ENCODE results near the gene CCDC93.

- TF ChIP-seq, protein P1, sequence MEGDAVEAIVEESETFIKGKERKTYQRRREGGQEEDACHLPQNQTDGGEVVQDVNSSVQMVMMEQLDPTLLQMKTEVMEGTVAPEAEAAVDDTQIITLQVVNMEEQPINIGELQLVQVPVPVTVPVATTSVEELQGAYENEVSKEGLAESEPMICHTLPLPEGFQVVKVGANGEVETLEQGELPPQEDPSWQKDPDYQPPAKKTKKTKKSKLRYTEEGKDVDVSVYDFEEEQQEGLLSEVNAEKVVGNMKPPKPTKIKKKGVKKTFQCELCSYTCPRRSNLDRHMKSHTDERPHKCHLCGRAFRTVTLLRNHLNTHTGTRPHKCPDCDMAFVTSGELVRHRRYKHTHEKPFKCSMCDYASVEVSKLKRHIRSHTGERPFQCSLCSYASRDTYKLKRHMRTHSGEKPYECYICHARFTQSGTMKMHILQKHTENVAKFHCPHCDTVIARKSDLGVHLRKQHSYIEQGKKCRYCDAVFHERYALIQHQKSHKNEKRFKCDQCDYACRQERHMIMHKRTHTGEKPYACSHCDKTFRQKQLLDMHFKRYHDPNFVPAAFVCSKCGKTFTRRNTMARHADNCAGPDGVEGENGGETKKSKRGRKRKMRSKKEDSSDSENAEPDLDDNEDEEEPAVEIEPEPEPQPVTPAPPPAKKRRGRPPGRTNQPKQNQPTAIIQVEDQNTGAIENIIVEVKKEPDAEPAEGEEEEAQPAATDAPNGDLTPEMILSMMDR (IDR thresholded peaks at IDR 0.05; ENCODE audit: poor library complexity, severe bottlenecking), result no peak
- TF ChIP-seq EZH2 (IDR thresholded peaks at IDR 0.05; ENCODE audit: borderline replicate concordance, insufficient read depth, low read length, poor library complexity, severe bottlenecking) (no peak), TAF1 (IDR thresholded peaks at IDR 0.05; ENCODE audit: low read depth) (no peak), POLR2AphosphoS5 (IDR thresholded peaks at IDR 0.05) (peak; percentile 58), RAD21 (conservative IDR thresholded peaks at IDR 0.05) (no peak), SMC3 (conservative IDR thresholded peaks at IDR 0.05; ENCODE audit: poor library complexity) (no peak), MXI1 (conservative IDR thresholded peaks at IDR 0.05; ENCODE audit: poor library complexity, severe bottlenecking) (no peak)
- TF ChIP-seq, protein P2, sequence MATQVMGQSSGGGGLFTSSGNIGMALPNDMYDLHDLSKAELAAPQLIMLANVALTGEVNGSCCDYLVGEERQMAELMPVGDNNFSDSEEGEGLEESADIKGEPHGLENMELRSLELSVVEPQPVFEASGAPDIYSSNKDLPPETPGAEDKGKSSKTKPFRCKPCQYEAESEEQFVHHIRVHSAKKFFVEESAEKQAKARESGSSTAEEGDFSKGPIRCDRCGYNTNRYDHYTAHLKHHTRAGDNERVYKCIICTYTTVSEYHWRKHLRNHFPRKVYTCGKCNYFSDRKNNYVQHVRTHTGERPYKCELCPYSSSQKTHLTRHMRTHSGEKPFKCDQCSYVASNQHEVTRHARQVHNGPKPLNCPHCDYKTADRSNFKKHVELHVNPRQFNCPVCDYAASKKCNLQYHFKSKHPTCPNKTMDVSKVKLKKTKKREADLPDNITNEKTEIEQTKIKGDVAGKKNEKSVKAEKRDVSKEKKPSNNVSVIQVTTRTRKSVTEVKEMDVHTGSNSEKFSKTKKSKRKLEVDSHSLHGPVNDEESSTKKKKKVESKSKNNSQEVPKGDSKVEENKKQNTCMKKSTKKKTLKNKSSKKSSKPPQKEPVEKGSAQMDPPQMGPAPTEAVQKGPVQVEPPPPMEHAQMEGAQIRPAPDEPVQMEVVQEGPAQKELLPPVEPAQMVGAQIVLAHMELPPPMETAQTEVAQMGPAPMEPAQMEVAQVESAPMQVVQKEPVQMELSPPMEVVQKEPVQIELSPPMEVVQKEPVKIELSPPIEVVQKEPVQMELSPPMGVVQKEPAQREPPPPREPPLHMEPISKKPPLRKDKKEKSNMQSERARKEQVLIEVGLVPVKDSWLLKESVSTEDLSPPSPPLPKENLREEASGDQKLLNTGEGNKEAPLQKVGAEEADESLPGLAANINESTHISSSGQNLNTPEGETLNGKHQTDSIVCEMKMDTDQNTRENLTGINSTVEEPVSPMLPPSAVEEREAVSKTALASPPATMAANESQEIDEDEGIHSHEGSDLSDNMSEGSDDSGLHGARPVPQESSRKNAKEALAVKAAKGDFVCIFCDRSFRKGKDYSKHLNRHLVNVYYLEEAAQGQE (IDR thresholded peaks at IDR 0.05; ENCODE audit: borderline replicate concordance), result no peak
These were observed 38.0 kb upstream of the CCDC93 start for GRCh38 chr2:118051826-118052358.

Data from neural cell (in vitro differentiated cells).